HK-2 (cell line): ENCODE data around the gene MCC.

Experiments used
- DNase-seq: peaks from one replicate; pipeline ENCODE4 v3.0.0-alpha.2; 2018; ENCODE audit not compliant: unreplicated experiment

Gene MCC

DNA sequence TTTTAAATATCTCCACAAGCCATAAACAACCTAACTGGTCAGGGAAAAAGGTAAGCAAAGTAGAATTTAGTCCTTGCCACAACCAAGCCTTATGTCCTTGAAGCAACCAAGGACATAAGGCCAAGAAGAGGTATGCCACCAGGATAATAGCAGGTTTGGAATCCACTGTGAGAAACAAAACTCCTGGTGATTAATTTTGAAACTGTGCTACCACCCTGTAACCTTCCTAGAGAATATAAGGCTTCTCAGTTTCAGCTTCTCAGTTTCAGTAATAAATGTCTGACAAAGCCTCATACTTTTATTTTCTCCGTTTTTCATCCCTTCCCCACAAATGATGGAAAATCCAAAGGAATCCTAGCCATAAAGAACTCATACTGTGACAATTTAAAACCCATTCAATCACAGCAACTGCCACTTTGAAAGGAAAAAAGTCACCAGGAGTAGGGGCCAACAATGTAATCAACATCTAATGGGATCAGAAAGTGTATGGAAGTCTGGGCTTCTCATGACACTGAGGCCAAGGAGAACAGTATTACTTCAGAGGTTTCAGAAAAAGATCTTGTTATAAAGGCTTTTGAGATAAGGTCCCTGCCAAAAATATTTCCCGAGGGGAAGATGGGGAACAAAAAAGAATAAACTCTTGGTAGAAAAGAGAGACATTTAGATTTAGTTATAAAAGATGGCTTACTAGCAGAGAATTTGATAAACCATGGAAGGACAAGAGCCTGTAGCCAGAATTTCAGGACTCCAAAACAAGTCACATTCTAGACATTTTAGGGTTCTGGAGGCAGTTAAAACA, 242.6 kb downstream of the MCC start:
- DNase-seq = no peak

DNA sequence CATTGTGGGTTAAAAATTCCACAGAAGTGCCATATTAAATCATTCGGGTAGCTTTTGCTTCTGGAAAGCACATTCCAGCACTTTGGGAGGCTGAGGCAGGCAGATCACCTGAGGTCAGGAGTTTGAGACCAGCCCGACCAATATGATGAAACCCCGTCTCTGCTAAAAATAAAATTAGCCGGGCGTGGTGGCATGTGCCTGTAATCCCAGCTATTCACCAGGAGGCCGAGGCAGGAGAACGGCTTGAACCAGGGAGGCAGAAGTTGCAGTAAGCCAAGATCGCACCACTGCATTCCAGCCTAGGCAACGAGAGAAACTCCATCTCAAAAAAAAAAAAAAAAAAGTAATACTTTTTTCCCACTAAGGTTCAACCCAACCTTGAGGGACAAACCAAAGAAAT, 243.3 kb downstream of the MCC start:
- no peak for DNase-seq

DNA sequence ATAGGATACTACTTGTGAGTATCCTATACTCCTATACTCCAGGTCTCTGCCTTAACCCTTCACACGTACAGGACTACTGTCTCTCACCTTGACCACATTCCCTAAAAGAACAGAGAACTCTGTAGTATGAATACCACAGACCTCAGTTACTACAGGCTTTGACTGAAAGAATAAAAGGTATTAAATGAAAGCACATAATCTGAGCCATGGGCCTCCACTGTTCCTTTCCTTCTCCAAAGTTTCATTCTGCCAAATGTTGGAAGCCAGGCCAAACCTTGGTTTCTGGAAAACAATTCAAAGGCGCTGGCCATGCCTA, 244.9 kb downstream of the MCC start:
- DNase-seq = no peak

DNA sequence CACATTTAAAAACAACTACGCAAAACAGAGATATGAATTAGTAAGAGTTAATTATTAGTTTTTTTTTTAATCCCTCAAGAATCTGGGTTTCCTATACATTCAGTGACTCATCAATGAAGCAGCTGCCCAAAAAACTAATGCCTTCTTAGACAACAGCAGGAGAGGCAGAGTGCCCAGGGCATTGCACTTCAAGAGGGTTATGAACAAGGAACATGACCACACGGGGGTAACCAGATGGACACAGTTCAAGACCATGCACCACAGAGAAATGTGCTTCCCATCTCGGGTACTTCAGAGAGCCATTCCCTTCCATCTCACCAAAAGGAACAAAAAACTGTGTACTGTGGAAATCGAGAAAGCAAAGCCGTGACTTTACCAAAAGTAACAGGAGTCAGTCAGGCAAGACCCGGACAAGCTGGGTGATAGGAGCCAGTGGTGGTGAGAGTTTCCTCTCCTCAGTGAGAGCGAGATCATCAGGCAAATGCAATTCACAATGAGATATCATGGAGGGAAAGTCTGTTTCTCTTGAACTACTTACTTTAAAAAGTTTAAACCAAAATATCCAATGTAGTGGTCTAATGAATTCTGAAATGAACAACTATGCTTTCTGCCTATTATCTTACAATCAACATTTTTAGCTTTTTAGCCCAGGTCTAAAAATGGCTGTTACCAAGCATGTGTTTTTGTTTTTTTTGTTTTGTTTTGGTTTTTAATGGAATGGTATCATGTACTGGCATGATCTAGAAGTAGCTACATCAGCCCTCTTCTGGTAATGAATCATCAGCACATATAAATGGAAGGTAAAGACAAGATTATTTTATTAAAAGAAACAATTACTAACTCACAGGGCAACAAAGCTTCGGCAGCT, 245.5 kb downstream of the MCC start:
- no peak for DNase-seq

DNA sequence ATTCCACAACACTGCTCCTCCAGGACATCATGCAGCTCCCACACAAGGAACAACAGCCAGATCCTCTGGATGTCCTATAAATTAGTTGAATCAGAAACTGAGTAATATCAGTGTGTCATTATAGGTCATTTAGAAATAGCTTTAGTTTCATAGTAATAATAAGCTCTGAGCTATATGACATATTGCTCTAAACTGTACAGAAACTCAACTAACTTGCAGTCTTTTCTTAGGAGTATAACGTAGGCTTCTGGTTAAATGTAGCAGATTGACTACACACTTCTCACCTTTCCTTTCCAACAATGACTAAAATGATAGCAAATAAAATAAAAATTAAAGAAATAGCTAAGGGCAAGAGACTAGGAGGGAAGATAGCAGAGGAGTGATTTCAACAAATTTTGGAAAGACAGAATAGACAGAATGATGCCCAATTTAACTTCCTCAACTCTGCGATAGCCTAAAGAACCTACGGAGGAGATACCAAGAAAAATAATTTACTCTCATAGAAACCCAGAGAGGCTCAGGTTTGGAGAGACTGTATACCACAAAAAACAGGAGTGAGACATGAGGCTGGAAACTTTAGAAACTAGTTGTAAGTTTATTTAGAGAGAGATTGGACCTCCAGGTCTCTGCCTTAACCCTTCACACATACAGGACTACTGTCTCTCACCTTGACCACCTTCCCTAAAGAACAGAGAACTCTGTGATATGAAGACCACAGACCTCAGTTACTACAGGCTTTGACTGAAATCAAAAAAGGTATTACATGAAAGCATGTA, 247.1 kb downstream of the MCC start:
- DNase-seq = no peak

DNA sequence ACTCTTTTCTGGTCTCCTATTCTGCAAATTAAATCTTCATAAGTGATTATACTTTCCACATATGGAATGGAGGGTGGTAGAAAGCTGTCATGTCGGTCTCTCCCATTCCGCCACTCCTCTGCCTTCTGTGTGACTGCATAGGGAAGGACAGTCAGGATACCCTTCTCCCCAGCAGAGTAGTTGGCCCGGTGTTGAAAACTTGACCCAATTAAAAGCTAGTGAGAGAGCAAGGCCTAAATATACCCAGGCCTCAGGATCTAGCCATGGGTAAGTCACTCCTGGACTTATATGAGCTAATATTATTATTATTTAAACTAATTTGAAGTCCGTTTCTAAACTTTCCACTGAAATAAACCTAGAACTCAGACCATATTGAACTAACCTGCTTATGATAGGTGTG, 248.2 kb downstream of the MCC start:
- DNase-seq = no peak

DNA sequence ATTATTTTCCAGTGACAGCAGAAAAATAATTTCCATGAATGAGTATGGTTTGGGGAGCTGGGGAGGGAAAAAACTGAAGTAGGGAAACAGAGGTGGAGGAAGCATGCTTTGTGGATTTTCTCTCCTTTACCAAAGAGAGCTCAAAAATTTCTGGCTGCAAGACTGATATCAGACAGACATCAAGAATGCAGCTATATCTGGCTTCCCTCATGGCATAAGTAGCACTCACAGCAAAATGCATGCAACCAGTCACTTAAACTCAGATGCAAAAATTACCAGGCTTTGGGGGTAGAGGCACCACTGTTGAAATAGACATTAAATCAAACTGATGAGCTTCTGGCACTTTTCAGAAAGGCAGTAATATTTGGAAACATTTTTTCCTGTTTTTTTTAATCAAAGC, 250.4 kb downstream of the MCC start:
- DNase-seq = no peak

DNA sequence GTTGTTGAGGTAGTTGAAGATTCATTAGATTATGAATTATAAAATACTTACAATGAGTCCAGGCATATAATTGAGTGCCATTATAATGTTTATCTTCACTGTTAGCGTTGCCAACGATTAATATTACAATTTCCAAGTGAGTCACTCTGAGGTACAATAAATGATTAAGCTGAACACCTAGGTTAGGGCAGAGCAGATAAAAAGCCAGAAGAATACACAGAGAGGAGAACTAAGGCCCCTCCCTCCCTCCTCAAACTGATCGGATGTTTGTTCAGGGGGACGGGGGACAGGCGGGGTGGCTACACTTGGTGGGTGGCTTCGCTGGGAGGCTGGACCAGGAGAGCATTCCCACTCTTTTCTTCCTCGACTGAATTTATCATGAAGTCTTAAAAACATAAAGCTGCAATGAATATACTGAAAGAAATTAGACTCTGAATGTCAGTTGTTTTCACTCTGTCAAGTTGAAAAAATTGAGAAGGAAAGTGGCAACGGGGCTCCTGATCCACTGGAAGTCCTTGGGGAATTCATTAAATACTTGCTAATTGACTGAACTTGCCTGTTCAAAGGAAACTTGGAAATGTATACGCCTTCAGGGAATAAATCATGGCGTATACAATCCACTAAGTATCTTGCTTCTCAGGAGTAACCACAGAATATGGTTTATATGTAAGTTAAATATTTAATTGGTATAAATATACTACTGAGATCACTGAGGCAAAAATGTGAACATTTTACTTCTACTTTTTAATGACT, 251.5 kb downstream of the MCC start:
- DNase-seq = no peak

DNA sequence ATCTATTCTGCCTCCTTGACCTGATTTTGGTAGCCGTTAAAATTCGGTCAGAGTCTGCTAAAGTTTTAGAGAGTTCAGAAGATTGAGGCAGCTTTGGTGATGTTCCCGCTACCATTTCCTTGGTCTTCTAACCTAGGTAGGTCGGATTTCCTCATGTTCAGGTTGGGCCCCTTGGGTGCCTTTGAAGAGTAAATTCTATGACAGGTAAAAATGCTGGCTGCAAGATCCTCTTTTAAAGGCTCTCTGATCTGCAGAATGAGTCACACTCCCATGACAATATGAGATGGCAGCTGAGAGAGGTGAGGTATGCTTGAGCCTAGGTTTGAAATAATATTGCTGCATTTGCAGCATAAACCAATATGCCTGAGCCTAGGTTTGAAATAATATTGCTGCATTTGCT, 252.4 kb downstream of the MCC start:
- DNase-seq = no peak

DNA sequence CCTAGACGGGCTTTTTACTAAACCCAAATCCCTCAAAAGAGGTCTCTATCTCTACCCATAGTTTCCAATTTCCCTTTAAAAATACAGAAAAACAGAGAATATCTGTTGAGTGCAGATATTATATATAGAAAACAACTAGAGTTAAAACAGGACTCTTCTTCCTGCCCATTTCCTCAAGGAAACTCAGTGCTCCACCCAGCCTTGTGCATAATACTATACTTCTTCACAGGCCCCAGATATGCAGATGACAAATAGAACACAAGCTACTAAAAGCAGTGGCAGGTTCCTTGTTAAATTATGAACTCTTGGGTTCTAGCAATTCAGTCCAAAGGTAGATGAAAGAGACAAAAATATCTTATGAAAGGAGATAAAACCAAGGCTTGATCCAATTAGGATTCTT, 253.7 kb downstream of the MCC start:
- DNase-seq = no peak

DNA sequence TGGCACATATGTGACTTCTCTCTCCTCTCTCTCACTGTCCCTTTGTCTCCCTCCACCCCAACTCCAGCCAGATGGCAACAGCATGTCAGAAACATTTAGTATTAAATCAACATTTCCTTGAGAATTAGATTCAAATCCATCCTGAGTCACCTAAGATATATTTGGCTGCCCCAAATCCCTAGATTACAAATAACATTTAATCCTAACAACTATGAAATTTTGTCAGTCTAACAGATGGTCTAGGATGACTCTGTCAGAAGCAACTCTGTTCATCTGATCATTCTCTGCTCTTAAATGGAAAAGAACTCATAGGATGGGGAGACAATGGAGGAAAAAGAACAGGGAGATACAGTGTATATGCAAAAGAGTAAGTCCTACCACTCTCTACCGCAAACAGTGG, 254.6 kb downstream of the MCC start:
- DNase-seq = no peak

DNA sequence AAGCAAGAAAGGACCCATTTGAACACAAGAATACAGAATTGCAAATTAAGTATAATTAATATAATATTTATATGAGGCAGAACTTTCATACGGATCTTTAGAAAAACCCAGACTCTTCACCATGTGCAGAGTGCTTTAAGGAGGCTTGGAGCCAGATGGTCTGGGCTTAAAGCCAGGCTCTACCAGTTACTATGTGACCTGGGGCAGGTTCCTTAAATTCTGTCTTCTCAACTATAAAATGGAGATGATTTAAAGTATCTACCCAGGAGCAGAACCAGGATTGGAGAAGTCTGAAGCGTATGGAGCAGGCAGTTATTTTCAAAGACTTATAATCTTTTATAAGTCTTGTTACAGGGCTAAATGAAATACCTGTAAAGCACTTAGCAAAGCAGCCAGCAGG, 255.6 kb downstream of the MCC start:
- DNase-seq = no peak

DNA sequence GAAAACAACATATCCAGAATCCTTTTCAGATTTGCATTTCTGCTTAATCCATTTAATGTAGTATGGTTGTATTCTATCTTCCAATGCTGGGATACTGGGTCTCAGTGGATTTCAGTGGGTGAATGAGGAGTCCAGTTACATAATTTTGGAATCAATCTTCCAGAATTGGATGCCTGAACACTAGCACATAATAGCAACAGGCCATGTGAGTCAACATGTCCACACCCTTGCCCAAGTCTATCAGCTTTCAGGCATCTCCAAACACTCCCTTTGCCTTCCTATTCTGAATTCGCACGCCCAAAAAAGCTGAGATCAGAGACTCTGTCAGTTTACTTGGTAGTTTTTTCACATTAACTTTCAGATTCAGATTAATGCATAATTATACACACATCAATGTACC, 256.0 kb downstream of the MCC start:
- no peak for DNase-seq

DNA sequence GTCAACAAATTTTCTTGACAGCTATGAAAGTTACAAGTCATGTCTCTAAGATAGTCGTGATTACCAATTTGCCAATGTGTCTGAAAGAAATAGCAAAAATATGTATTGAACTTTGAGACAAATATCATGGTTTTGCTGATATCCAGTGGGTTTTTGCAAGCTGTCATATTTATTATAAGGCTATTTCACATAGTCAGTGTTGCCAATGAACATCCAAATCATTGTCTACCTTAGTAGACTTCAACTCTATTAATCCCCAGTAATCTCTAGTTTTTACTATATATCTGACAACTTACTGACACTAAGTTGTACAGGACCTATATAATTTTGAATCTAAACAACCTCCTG, 256.6 kb downstream of the MCC start:
- DNase-seq = no peak

DNA sequence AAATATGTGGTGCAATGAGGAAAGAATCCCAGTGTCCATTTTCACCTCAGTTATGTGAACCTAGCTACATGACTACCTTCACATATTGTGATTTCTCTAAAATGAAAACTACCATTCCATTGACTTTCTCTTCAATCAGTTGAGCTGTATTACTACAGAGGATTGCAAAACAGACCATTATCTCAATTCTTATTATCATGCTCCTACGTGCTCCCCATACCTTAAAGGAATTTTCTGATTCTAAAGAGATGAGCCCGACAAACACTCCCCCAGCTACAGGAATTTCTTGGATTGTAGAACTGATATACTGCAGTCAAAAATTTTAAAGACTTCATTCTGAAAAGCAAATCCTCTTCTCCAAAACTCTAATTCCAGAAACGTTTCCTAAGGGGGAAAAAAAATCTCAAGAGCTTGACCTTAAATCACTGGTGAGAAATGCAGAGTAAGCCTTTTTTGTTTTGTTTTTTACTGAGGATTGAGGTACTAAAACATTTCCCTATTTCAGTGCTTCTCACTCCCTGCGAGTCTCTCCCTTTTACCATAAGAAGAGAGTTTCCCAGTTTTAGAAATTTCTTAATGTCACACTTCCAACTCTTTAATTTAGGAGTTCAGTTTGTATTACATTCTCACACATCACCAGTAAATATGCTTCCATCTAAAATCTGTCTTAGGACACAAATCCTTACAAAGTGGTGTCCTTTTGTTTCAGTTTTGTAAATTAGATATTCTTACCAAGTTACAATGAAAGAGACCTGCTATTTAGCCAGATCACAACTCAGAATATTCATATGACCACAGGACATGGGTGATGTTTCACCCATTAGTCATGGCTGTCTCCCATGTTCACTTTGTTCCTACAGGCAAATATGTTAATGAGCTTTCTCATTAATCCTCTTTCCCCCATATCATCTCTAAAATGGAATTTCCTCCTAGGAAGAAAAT, 257.3 kb downstream of the MCC start:
- no peak for DNase-seq

DNA sequence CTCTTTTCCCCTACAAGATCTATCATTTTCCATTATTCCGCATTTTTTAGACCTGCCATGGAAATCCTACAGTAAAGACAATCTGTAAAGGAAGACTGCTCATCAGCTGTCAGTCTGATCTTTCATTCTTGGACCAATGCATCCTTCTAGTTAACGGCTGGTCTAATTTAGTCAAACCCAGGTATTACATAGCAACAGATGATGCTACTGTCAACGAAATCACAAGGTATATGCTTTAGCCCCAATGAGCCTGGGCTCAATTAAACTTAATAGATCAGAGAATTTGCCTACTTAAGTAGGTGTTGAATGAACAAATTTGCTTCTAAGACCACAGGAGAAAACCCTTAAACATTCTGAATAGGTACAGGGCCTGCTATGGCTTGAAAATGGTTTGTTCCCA, 260.5 kb downstream of the MCC start:
- no peak for DNase-seq

DNA sequence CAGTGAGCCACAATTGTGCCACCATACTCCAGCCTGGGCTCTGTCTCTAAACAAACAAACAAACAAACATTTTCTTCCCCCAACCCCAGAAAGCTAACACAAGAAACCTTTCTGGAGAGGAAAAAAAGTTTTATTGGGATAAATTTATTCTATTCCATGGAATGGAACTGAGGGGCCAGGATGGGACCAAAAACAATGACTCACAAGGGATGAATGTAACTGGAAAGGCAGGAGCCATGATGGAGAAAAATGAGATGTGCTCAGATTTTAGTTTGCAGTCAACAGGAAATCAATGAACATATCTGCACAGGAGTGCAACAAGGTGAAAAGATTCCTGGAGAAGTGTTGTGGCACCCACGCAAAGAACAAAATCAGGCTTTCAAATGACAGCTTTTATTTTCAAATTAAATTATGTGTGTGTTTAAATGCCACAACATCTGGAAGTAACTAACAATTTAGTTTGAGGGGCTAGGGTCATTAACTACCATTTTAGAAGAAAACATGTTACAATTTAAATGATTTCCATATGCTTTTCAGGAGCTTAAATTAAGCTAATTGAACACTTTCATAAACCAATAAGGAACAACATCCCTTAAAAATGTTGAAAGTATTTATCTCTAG, 262.0 kb downstream of the MCC start:
- no peak for DNase-seq

DNA sequence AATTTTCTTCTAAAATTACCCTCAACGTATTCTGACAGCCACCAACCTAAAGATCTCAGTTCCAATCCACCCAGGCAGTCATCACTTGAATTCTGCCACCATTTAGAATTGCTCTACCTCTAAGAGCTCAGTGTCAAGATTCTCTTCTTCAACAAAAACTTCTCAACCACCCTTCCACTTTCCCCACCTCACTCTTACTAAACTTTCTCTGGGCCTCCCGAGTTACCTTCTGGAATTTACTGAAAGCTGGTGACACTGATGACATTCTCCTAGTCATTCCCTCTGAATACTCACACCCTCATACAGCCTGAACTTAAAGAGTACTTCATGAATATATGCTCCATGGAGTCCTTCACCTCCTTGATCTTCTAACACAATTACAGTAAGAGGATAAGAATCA, 263.0 kb downstream of the MCC start:
- no peak for DNase-seq

DNA sequence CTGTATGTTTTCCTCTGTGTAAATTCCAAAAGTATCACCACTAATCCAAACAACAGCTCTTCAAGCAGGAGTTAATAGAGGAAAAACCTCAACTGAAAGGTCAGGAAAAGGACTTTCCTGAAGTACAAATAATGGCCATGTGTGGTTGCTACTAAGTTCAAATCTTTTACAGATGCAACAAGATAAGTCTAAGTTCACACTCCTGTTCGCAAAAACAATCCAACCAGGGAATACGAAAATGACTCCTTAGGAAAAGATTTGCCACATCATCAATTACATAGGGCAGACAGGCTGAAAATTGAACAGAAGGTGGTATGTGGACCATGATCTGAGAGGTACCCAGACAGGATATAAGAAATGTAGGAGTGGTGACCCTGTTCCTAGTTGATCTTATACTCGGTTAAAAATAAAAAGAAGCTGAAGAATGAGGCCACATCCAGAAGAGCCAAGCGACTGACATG, 263.6 kb downstream of the MCC start:
- DNase-seq = no peak

DNA sequence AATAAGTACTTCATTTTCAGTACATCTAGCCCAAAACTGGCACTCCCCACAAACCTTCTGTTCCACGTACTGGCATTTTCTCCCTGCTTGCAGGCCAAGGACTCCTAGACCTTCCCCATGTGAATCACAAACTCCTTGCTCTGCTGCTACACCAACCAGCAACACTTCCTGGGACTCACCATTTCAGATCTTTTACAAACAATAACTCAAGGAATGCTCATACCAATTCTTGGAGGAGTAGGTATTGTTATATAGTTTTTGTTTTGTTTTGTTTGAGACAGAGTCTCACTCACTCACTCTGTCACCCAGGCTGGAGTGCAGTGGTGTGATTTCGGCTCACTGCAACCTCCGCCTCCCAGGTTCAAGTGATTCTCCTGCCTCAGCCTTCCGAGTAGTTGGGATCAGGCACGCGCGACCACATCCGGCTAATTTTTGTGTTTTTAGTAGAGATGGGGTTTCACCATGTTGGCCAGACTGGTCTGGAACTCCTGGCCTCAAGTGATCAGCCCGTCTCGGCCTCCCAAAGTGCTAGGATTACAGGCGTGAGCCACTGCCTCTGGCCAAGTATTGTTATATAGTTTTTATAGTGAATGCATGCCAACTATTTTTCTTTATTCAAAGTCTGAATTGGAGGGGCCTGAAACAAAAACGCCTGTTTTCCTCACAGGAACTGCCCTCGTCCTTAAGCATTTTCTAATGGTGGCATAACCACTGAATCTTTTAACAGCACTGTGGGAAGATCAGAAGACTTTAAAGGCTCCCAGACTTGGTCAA, 264.2 kb downstream of the MCC start:
- DNase-seq = no peak
